GM12875 (cell line): ENCODE measurements around the gene SPATA17.

ENCODE experiments used
- H3K4me3 ChIP-seq: one replicate; pipeline ENCODE4 v1.5.1; 2011; ENCODE audit warnings: low read depth, low read length, control low read depth
- CTCF ChIP-seq: IDR thresholded peaks from 2 replicates; pipeline ENCODE4 v1.5.1; 2011; ENCODE audit warnings: low read depth, mild to moderate bottlenecking, control low read depth, inconsistent platforms, low read length, moderate library complexity, borderline replicate concordance; ENCODE audit not compliant: insufficient read depth

Gene SPATA17

GRCh38 chr1:217899614-217900013 lies 268.5 kb downstream of the SPATA17 start:
- H3K4me3 ChIP-seq = no peak overlapping the region
- TF ChIP-seq CTCF = no peak

GRCh38 chr1:217907504-217907903 lies 276.4 kb downstream of the SPATA17 start:
- no peak for TF ChIP-seq CTCF
- H3K4me3 ChIP-seq = no peak overlapping the region

GRCh38 chr1:217910203-217910602 lies 279.1 kb downstream of the SPATA17 start:
- TF ChIP-seq CTCF = no peak
- no peak overlapping the region for H3K4me3 ChIP-seq

GRCh38 chr1:217910791-217911320 lies 279.7 kb downstream of the SPATA17 start:
- H3K4me3 ChIP-seq = no peak overlapping the region
- no peak for TF ChIP-seq CTCF

GRCh38 chr1:217911908-217912307 lies 280.8 kb downstream of the SPATA17 start:
- no peak for TF ChIP-seq CTCF
- no peak overlapping the region for H3K4me3 ChIP-seq

- H3K4me3 ChIP-seq = no peak overlapping the region
- no peak for TF ChIP-seq CTCF
Observed at GRCh38 chr1:217917281-217917887, 286.2 kb downstream of the SPATA17 start.

- no peak for TF ChIP-seq CTCF
- H3K4me3 ChIP-seq = no peak overlapping the region
Observed at GRCh38 chr1:217919683-217920388, 288.7 kb downstream of the SPATA17 start.
